Neuronal stem cell (in vitro differentiated cells): ENCODE data around the gene MTMR8.
A peak's percentile ranks its signal among the peaks of the same experiment; 100 is the strongest.

Experiments
- DNase-seq: peaks from one replicate; pipeline ENCODE4 v3.0.0-alpha.2; 2013; ENCODE audit warnings: low spot score
- H2AFZ ChIP-seq: one replicate; pipeline ENCODE4 v1.6.1; 2013; ENCODE audit warnings: mild to moderate bottlenecking, low read length, inconsistent platforms
- H2AK5ac ChIP-seq: 2 replicates; pipeline ENCODE4 v1.6.1; 2013; ENCODE audit warnings: low read depth, mild to moderate bottlenecking, inconsistent platforms, low read length, moderate library complexity, mixed read lengths
- H2BK120ac ChIP-seq: 2 replicates; pipeline ENCODE4 v1.6.1; 2013; ENCODE audit warnings: low read depth, mild to moderate bottlenecking, inconsistent platforms, low read length, moderate library complexity, mixed read lengths
- H2BK12ac ChIP-seq: one replicate; pipeline ENCODE4 v1.6.1; 2013; ENCODE audit warnings: low read length, inconsistent platforms
- H2BK15ac ChIP-seq: 2 replicates; pipeline ENCODE4 v1.6.1; 2013; ENCODE audit warnings: mild to moderate bottlenecking, low read length, inconsistent platforms, mixed read lengths
- H2BK5ac ChIP-seq: one replicate; pipeline ENCODE4 v1.6.1; 2013; ENCODE audit warnings: inconsistent platforms, mild to moderate bottlenecking, low read length, moderate library complexity
- H3K14ac ChIP-seq: one replicate; pipeline ENCODE4 v1.6.1; 2013; ENCODE audit warnings: low read length, inconsistent platforms
- H3K18ac ChIP-seq: 2 replicates; pipeline ENCODE4 v1.6.1; 2013; ENCODE audit warnings: low read length, inconsistent platforms
- H3K23ac ChIP-seq: 2 replicates; pipeline ENCODE4 v1.6.1; 2013; ENCODE audit warnings: low read depth, mild to moderate bottlenecking, mixed read lengths, low read length, inconsistent platforms; ENCODE audit not compliant: poor library complexity
- H3K27ac ChIP-seq: replicated peaks from 3 replicates; pipeline ENCODE4 v1.5.1; 2013; ENCODE audit warnings: low read length, inconsistent platforms
- H3K27me3 ChIP-seq, 3 experiments: 2 replicates each; pipeline ENCODE4 v1.6.1; 2013; ENCODE audit warnings: low read length in 3 of 3, mild to moderate bottlenecking in 2 of 3, inconsistent platforms in 1 of 3, low read depth in 1 of 3, mixed read lengths in 1 of 3, moderate library complexity in 1 of 3; ENCODE audit not compliant: control insufficient read depth in 3 of 3, insufficient read depth in 3 of 3
- H3K36me3 ChIP-seq, 2 donors: replicated peaks in 1 of 2; 2 replicates each; pipeline ENCODE4 v1.6.1; 2013; ENCODE audit warnings: low read length in 2 of 2; ENCODE audit not compliant: control insufficient read depth in 2 of 2, insufficient read depth in 2 of 2
- H3K4ac ChIP-seq: 2 replicates; pipeline ENCODE4 v1.6.1; 2013; ENCODE audit warnings: inconsistent platforms, mild to moderate bottlenecking, low read length, moderate library complexity
- H3K4me1 ChIP-seq, 2 donors: 1 replicate in 1 of 2; 2 replicates in 1 of 2; pipeline ENCODE4 v1.6.1; 2013; ENCODE audit warnings: low read length in 2 of 2, low read depth in 1 of 2; ENCODE audit not compliant: control insufficient read depth in 2 of 2, insufficient read depth in 1 of 2
- H3K4me2 ChIP-seq: one replicate; pipeline ENCODE4 v1.6.1; 2013; ENCODE audit warnings: mild to moderate bottlenecking, low read length, inconsistent platforms; ENCODE audit not compliant: insufficient read depth, poor library complexity, severe bottlenecking
- H3K4me3 ChIP-seq, 2 donors: 2 replicates each; pipeline ENCODE4 v1.5.1; 2013; ENCODE audit warnings: low read length in 2 of 2, mild to moderate bottlenecking in 2 of 2, inconsistent platforms in 1 of 2, moderate library complexity in 1 of 2
- H3K79me1 ChIP-seq: one replicate; pipeline ENCODE4 v1.6.1; 2013; ENCODE audit warnings: low read depth, mild to moderate bottlenecking, inconsistent platforms, low read length, moderate library complexity
- H3K9ac ChIP-seq: one replicate; pipeline ENCODE4 v1.6.1; 2013; ENCODE audit warnings: mild to moderate bottlenecking, low read depth, low read length, inconsistent platforms; ENCODE audit not compliant: poor library complexity
- H3K9me3 ChIP-seq, 2 donors: replicated peaks in 1 of 2; 2 replicates each; pipeline versions ENCODE3 to v1.6.1; 2013; ENCODE audit warnings: low read length in 2 of 2, mild to moderate bottlenecking in 2 of 2, inconsistent platforms in 1 of 2, low read depth in 1 of 2, mixed read lengths in 1 of 2, moderate library complexity in 1 of 2; ENCODE audit not compliant: control insufficient read depth in 2 of 2, insufficient read depth in 1 of 2
- H4K8ac ChIP-seq: one replicate; pipeline ENCODE4 v1.6.1; 2013; ENCODE audit warnings: low read depth, mild to moderate bottlenecking, inconsistent platforms, low read length, moderate library complexity
- H4K91ac ChIP-seq: one replicate; pipeline ENCODE4 v1.6.1; 2013; ENCODE audit warnings: low read length, low read depth, mild to moderate bottlenecking, inconsistent platforms; ENCODE audit not compliant: poor library complexity
- WGBS, 2 donors: extraction: QIAGEN DNeasy Blood & Tissue Kit; methylation state at CpG; one replicate each; pipeline ENCODE4 v1.1.7; 2013; ENCODE audit warnings: missing lambda C conversion rate in 2 of 2, mixed read lengths in 1 of 2; ENCODE audit not compliant: insufficient read length in 2 of 2, insufficient replicate concordance in 1 of 2; ENCODE audit errors: extremely low coverage in 2 of 2; 5-methylcytosine and 5-hydroxymethylcytosine counted together

MTMR8 gene

GRCh38 chrX:64334467-64334866 lies 60.8 kb downstream of the MTMR8 start:
- Histone ChIP-seq H4K8ac (no peak overlapping the region), H3K4ac (no peak overlapping the region), H3K4me3 (no peak overlapping the region), H3K9me3 (no peaks in the 10 kb centered on the region), H2BK12ac (no peak overlapping the region), H2AK5ac (no peak overlapping the region), H3K18ac (no peak overlapping the region), H3K9ac (no peak overlapping the region), H3K27me3 (no peaks in the 10 kb centered on the region), H3K27ac (no peak overlapping the region), H3K23ac (no peak overlapping the region), H3K4me2 (no peak overlapping the region), H3K4me1 (no peaks in the 10 kb centered on the region), H3K79me1 (no peaks in the 10 kb centered on the region), H2AFZ (no peak overlapping the region), H4K91ac (no peak overlapping the region), H2BK5ac (no peak overlapping the region), H3K14ac (no peak overlapping the region), H3K36me3 (no peaks in the 10 kb centered on the region), H2BK15ac (no peak overlapping the region), H2BK120ac (no peak overlapping the region)
- peak; percentile 0 for DNase-seq
- WGBS, 2 donors: no CpG with 5 or more reads among the region's 3 CpGs

- Histone ChIP-seq H3K4me3 (no peak overlapping the region), H3K4me1 (no peaks in the 10 kb centered on the region), H2AK5ac (no peak overlapping the region), H3K9ac (no peak overlapping the region), H4K91ac (no peak overlapping the region), H3K4ac (no peak overlapping the region), H2BK15ac (no peak overlapping the region), H2BK5ac (no peak overlapping the region), H3K14ac (no peak overlapping the region), H3K4me2 (no peak overlapping the region), H2BK12ac (no peak overlapping the region), H3K18ac (no peak overlapping the region), H2BK120ac (no peak overlapping the region), H2AFZ (no peak overlapping the region), H3K79me1 (no peaks in the 10 kb centered on the region), H3K23ac (no peak overlapping the region), H3K27me3 (peaks cover 0 to 3% (median 0%) of the 10 kb centered on the region in 3 experiments), H3K9me3 (no peaks in the 10 kb centered on the region), H4K8ac (no peak overlapping the region), H3K27ac (no peak overlapping the region), H3K36me3 (no peaks in the 10 kb centered on the region)
- DNase-seq: no peak
Measured at GRCh38 chrX:64330284-64330683, 65.0 kb downstream of the MTMR8 start.

GRCh38 chrX:64321507-64321906 lies 73.7 kb downstream of the MTMR8 start:
- Histone ChIP-seq H4K8ac (no peak overlapping the region), H2BK12ac (no peak overlapping the region), H2AFZ (no peak overlapping the region), H3K23ac (no peak overlapping the region), H2BK5ac (no peak overlapping the region), H3K4ac (no peak overlapping the region), H3K79me1 (no peaks in the 10 kb centered on the region), H3K18ac (no peak overlapping the region), H3K9me3 (peaks cover 2 to 6% of the 10 kb centered on the region in 2 donors), H3K14ac (no peak overlapping the region), H3K4me3 (no peak overlapping the region), H3K9ac (no peak overlapping the region), H2AK5ac (no peak overlapping the region), H4K91ac (no peak overlapping the region), H3K27ac (no peak overlapping the region), H3K36me3 (peaks cover 0 to 3% of the 10 kb centered on the region in 2 donors), H3K27me3 (no peaks in the 10 kb centered on the region), H3K4me2 (no peak overlapping the region), H2BK15ac (no peak overlapping the region), H3K4me1 (no peaks in the 10 kb centered on the region), H2BK120ac (no peak overlapping the region)
- WGBS, 2 donors: no CpG with 5 or more reads among the region's 2 CpGs
- DNase-seq: no peak

- H3K79me1 ChIP-seq: no peaks in the 10 kb centered on the region
- no CpG with 5 or more reads among the region's 1 CpG for WGBS, 2 donors
- H2BK5ac ChIP-seq: no peak overlapping the region
- H3K4me1 ChIP-seq: no peaks in the 10 kb centered on the region
- no peak overlapping the region for H3K9ac ChIP-seq
- H3K14ac ChIP-seq: no peak overlapping the region
- no peak overlapping the region for H4K91ac ChIP-seq
- no peak overlapping the region for H3K4me2 ChIP-seq
- H3K27ac ChIP-seq: no peak overlapping the region
- H2BK12ac ChIP-seq: no peak overlapping the region
- no peak overlapping the region for H2BK15ac ChIP-seq
- H2AFZ ChIP-seq: no peak overlapping the region
- no peak overlapping the region for H3K23ac ChIP-seq
- no peaks in the 10 kb centered on the region for H3K27me3 ChIP-seq
- H2BK120ac ChIP-seq: no peak overlapping the region
- no peak overlapping the region for H2AK5ac ChIP-seq
- no peak overlapping the region for H4K8ac ChIP-seq
- H3K4me3 ChIP-seq: no peak overlapping the region
- H3K18ac ChIP-seq: no peak overlapping the region
- no peak overlapping the region for H3K4ac ChIP-seq
- no peaks in the 10 kb centered on the region for H3K36me3 ChIP-seq
- no peak for DNase-seq
- no peaks in the 10 kb centered on the region for H3K9me3 ChIP-seq
Measured at GRCh38 chrX:64313624-64314023, 81.6 kb downstream of the MTMR8 start.
